DMS53 treated with DMSO at 0.1 percent for 48 hours (cell line): ENCODE results near the gene POLR2A.
"Not testable (repeated sequence)": the region's sequence is repeated elsewhere in the genome, so short reads cannot be mapped to it uniquely, and the experiment has no call there.

ENCODE experiments used
- DNase-seq: peaks from one replicate; lab custom pipeline; 2025; ENCODE audit not compliant: unreplicated experiment; lab: John Stamatoyannopoulos, UW

The POLR2A gene

GRCh38 chr17:7478276-7479212, 5.6 kb upstream of the POLR2A start:
- DNase-seq: no peak

- no peak for DNase-seq
Observed at GRCh38 chr17:7479213-7480088, 4.7 kb upstream of the POLR2A start, which contains the start of gene ZBTB4. TSS of gene ZBTB4 (minus strand) at chr17:7479631. CDS start at chr17:7466801, 12,830 bp downstream.

GRCh38 chr17:7480089-7480384, 4.1 kb upstream of the POLR2A start:
- DNase-seq: no peak

- not testable (repeated sequence) for DNase-seq
Observed at GRCh38 chr17:7481275-7481674, 2.9 kb upstream of the POLR2A start, which contains the start of gene SLC35G6. TSS of gene SLC35G6 (plus strand) at chr17:7481446. CDS start at chr17:7481517, 71 bp downstream.

GRCh38 chr17:7481842-7482741, 2.1 kb upstream of the POLR2A start:
- DNase-seq: not testable (repeated sequence)

GRCh38 chr17:7482742-7483088, 1.5 kb upstream of the POLR2A start:
- not testable (repeated sequence) for DNase-seq

GRCh38 chr17:7483255-7484066, 705 bp upstream of the POLR2A start:
- peak; percentile 96 for DNase-seq

- DNase-seq: no peak
Observed at GRCh38 chr17:7484919-7485377, 782 bp downstream of the POLR2A start.

- no peak for DNase-seq
Observed at GRCh38 chr17:7486181-7486580, 2.0 kb downstream of the POLR2A start.

GRCh38 chr17:7490144-7490543, 6.0 kb downstream of the POLR2A start:
- DNase-seq: no peak

GRCh38 chr17:7491583-7491982, 7.4 kb downstream of the POLR2A start:
- no peak for DNase-seq

- no peak for DNase-seq
Observed at GRCh38 chr17:7493941-7494340, 9.8 kb downstream of the POLR2A start.

- DNase-seq: no peak
Observed at GRCh38 chr17:7495906-7496434, 11.8 kb downstream of the POLR2A start.

GRCh38 chr17:7496470-7497183, 12.5 kb downstream of the POLR2A start:
- no peak for DNase-seq

GRCh38 chr17:7497228-7497627, 13.1 kb downstream of the POLR2A start:
- DNase-seq: no peak

- no peak for DNase-seq
Observed at GRCh38 chr17:7497636-7498035, 13.5 kb downstream of the POLR2A start.

GRCh38 chr17:7499161-7499560, 15.0 kb downstream of the POLR2A start:
- no peak for DNase-seq

GRCh38 chr17:7501729-7502128, 17.6 kb downstream of the POLR2A start:
- no peak for DNase-seq
